GM12801 (cell line): Measurements from ENCODE around the gene RTN4RL1.

Experiments
- CTCF ChIP-seq: IDR thresholded peaks from one replicate; pipeline ENCODE4 v1.5.1; 2011; ENCODE audit warnings: control low read depth; ENCODE audit not compliant: insufficient read length; ENCODE audit errors: extremely low read depth

The RTN4RL1 gene

DNA sequence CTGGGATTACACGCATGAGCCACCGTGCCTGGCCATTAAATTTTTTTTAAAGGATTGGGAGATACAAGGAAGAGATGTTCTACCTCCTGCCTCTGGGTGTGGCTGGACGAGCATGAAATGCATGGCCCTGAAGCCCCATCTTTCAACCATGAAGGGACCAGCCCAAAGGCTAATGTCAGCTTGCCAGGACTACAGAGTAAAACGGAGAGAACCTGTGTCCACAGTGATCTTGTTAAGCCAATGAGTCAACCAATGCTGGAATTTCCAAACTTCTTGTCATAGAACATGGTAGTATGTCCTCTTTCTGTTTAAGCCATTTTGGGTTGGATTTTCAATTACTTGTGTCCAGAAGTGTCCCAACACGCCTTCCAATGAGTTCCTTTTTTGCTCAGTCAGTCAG is 71.3 kb downstream of the RTN4RL1 start:
- no peak for TF ChIP-seq CTCF

DNA sequence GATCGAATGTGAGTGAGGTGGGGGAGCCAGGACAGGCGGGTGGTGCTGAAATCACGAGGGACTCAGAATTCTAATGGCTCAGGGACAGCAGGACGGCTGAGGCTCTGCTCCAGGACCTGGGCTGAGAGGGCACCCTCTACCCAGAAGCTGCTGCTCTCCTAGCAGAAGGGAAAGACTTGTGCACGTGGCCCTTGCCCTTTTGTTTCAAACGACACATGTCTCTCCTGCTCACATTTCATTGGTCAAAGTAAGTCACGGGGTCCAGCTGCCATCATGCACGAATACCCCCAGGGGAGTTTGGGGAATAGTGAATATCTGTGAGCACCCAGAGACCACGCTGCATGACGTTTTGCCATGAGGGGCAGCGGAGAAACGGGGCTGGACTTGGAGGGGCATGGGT is 73.2 kb downstream of the RTN4RL1 start:
- no peak for TF ChIP-seq CTCF

- TF ChIP-seq CTCF: no peak
These were observed 75.4 kb downstream of the RTN4RL1 start for GRCh38 chr17:1949754-1950153.

- no peak for TF ChIP-seq CTCF
These were observed 76.7 kb downstream of the RTN4RL1 start for GRCh38 chr17:1948517-1948825.

DNA sequence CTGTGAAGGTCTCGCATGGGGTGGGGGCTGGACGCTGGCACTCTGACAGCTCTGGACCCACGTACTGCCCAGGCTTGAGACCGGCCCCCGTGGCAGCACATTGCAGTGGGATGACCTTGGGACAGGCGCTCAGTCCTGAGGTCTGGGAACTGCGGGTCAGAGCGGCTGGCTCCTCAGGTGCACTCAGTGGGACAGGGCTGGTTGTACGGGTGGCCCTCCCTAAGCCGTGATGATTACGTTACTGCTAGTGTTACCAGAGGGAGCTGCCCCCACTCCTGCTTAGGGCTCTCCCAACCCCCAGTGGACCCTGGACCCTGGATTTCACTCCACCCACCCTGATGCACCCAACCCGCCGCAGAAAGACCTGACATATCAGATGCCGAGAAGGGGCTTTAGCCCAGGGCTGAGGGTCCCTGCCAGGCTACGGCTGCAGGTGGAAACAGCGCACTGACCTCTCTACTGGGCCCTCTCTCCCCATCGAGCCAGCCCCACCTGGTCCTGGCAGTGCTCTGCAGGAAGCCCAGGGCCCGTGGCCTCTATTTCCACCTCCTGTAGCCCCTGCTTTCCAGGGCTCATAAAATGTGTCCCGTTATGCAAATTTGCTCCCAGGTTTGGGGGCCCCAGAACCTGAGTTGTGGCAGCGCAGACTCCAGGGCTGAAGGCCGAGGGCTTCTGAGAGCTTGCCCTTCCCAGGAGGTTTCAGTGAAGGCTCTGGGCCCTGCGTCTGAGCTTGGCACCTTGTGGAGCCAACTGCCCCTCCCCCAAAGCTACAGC is 77.2 kb downstream of the RTN4RL1 start:
- no peak for TF ChIP-seq CTCF

DNA sequence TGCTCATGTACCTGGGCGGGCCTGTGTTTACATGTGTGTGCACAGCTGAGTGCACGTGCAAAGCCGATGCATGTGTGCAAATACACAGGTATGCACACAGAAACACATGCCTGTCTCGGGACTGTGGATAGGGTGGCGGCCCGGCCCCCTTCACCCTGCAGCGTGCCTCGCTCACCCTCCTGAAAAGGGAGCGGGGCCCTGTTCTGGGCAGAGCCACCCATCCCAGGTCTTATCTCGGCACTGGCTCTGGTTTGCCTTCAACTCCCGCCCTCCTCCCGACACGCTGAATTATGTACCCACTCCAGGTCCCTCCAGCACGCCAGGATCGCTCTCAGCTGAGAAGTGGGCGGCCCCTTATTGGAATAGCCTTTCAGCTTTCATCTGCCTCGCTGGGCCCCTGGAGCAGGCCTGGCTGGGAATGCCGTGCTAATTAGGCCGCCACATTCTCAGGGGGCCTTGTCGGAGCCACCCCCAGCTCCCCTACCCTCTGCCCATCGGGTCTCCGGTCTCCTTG is 77.8 kb downstream of the RTN4RL1 start:
- no peak for TF ChIP-seq CTCF

GRCh38 chr17:1946021-1946932 is 78.9 kb downstream of the RTN4RL1 start:
- no peak for TF ChIP-seq CTCF
